AG08395 (cell line): Measurements from ENCODE around the gene PGM1.

Experiments
- DNase-seq: peaks from one replicate; pipeline ENCODE4 v3.0.0; 2012; ENCODE audit warnings: mixed read lengths, low spot score

Gene PGM1

DNA sequence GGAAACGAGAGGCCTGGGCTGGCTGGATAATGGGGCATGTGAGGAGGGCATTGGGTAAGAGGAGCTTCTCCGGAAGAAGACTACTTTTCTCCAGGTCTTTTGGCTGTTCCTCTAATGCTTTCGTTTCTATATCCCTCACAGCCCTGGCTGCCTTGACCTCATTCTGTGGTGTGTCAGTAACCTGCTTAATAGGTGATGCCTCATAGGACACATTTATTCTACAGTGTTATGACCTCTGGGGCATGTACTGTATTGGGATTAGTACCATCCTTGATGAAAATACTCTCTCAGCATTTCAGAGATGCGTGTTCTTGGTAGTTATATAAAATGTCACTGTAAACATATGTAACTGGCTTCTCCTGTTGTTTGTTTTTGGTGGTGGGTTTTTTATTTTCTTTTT is 40.1 kb downstream of the PGM1 start:
- no peak for DNase-seq

DNA sequence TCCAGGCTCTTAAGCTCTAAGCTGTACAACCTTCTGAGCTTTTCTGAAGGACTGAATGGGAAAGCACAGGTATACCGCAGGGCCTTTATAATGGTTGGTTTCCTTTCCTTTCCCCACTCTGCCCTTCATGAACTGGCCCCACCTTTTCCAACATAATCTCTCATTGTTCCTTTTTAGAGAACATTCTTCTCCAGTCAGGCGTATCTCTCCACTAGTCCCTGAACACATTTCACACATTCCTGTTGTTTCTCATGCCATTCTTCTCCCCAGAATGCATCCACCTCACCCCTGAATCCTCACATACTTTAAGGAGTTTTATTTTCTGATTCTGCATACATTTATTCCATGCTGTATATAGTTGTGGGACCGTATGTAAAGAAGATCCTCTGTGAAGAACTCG is 41.3 kb downstream of the PGM1 start:
- DNase-seq = peak; percentile 8

DNA sequence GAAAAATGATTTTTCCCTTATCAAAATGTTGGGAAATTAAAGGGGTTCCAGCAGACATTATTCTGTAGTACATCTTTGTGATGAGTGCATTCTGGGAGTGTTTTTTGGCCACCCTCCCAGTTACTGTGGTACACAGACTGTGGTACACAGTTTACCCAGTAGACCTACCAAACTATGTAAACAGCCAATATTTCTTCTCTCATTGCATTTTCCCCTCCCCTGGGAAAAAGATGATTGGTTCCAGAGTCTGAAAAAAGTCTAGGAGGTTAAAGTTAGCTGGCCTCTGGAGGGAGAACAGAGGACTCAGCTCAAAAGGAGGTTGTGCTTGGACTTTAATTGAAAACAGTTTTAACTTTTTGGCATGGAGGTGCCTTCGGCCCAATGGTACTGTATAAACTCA is 42.5 kb downstream of the PGM1 start:
- DNase-seq = peak; percentile 75

DNA sequence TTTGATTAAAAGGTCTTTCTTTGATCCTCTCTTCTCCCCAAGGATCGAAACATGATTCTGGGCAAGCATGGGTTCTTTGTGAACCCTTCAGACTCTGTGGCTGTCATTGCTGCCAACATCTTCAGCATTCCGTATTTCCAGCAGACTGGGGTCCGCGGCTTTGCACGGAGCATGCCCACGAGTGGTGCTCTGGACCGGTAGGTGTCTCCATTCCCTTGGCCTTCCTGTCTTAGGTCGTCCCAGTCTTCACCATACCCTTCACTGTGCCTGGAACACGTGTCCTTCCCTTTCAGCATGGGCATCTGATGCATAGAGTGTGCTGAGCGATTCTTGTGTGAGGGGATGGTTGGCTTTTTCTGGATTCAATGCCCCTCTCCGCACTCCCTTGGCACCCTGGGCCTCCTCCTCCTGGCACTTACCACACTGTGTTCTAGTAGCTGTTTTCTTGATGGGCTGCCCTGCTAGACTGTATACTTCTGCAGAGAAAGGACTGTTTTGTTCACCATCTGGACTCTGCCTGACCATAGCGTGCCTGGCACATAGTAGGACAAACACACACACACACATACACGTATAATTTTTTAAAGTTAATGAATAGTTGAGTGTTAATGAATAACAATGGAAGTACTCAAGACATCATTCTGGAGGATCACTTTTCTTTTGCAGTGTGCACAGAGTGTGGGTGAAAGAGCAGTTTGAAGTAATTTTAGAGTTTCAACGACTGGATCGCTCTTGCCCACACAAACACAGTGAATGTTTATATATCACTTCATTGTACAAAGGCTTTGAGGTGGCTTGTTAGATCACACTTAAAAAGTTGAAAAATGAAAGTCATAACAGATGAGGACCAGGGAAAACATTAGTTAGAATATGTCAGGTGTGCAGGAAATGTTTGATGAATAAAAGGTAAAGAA is 43.2 kb downstream of the PGM1 start:
- DNase-seq = no peak

DNA sequence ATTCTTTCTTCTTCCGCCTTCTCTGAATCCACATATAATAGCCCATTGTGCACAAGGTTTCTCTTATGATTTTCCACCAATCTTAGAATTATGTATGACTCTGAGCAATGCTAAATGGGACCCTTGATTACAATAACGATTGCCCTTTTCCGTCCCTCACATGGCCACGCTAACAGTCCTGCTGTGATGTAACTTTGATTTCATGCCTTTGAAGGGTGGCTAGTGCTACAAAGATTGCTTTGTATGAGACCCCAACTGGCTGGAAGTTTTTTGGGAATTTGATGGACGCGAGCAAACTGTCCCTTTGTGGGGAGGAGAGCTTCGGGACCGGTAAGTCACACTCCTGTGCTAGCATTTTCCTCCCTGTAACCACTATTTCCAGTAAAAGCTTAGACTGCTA is 45.3 kb downstream of the PGM1 start:
- no peak for DNase-seq

DNA sequence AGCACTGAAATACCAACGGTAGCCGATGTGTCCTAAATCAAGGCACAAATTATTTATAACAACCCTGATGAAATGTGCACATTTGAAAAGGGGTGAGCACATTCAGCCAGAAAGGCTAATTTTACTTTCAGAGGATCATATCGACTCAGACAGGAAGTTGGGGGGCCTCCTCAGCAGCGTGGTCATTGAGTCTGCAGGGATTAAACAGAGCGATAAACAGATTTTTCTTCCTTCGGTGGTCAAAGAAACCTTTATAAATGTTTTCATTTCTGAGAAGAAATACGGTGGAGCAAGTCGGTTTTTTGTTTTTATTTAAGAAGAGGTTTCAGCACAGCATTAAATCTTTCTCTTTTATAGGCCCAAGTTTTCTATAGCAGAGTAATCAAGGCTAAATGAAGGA is 45.7 kb downstream of the PGM1 start:
- DNase-seq = no peak

DNA sequence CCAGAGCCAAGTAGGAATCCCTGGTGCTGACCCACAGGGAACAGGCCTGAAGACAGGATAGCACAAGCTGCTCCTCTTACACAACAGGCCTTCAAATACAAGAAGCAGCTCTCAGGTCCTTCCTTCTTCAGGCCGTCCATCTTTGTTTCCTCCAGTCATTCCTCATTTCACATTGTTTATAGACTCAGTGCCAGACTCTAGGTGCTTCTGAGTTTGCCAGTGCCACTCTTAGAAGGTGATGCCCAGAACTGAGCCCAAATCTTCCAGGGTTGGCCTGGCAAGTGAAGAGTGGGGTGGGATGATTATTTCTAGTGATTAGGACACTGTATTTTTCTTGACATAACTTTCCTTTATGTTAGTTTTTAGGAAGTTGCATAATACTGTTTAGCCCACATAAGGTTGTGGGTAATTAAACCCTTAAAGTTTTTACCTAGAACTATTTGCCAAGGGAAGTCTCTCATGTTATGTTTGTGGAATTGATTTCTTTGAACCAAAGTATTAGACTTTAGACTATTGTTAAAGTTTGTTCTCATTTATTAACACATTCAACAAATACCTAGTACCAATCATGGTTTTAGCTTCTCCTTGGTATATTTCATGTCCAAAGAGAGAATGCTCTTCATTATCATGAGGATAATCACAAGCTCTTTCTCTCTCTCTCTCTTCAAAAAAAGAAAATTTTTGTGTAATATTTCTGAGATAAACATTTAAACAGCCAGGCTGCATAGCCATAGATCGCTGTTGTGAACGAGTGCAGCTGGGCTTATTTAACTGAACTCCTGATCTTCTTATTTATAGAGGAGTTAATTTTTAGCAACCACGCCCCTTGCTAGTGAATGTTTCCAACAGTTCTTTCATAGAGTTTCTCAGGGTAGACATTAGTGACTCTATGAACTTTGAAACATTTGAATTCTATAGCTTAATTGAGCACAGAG is 47.7 kb downstream of the PGM1 start:
- DNase-seq = no peak

DNA sequence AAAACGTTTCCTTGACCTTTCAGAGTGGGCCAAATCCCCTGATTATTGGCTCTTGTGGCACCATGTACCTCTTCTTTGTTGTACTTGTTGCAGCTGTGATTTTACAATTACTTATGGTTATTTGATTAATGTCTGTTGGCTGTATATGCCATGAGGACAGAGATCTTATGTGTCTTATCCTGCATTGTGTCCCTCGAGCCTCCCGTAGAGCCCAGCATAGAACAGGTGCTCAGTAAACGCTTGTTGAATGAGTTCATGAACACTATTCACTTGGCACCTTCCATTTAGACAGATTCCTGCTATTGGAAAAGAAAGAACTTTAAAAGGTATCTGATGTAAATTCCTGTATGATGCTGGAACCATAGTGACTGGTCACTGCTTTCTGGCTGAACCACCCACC is 48.4 kb downstream of the PGM1 start:
- no peak for DNase-seq

DNA sequence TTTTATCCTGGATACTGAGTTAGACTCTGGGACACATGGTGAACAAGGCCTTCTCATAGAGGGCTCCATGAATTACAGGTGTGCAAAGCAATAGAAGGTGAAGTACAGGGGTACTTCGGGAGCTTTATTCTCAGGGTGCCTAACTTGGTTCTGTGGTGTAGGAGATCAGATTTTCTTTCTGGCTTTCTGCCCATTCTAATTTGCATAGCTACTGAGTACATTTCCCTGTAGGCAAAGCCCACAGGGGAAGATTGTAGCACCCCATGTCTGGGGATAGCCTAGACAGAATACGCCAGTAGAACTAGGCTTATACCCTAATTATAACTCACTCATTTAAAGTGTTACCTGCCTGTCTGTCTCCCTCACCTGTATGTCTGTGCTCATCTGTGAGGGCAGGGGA is 49.7 kb downstream of the PGM1 start:
- no peak for DNase-seq

DNA sequence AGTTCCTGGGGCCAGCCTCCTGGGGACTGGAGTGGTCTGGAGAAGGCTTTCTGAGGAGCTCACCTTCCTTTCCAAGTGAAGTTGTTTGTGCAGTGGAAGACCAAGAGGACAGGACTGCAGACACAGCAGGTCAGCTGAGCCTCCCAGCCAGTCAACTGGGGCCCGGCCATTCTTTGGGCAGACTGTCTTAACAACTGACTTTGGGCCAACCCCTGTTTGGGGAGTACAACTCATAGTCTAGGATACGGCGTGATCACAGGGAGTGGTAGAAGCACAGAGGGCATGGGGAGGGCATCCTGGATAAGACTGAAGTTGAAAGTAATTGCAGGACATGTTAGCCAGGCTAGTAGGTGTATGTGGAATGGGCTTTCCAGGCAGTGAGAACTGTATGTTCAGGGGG is 50.3 kb downstream of the PGM1 start:
- DNase-seq = no peak

DNA sequence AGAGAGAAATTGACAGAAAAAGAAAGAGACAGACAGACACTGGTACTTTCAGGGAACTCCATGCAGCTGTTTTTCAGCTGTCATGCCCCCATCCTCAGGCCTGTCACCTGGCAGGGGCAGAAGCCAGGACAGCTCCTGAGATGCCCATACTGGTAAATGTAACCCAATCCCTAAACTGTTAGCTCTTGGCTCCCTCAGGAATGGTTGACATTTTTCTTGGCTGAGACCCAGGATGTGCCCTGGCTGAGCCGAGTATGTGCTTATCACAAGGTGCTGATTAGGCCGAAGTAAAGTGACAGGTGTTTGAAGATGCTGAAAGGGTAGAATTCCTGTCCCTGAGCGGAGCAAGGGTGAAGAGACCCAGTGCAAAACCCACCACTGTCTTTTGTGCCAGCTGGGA is 50.7 kb downstream of the PGM1 start:
- DNase-seq = no peak

DNA sequence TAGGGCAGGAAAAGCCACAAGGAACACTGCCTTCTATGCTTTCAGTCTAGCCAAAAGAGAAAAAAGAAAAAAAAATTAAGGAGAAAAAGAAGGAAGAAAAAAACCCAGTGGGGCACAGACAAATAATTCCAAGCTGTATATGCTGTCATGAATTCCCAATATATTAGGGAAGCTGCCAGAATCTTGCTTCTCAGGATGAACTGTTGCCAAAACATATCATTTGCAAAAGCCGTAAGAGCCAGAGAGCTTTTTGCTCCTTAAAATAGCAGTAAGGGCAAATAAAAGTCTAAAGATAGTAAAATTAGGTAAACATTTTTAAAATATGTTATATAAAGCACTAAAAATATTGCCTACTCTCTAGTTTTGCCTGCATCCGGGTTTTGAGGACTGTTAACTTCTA is 52.1 kb downstream of the PGM1 start:
- no peak for DNase-seq

DNA sequence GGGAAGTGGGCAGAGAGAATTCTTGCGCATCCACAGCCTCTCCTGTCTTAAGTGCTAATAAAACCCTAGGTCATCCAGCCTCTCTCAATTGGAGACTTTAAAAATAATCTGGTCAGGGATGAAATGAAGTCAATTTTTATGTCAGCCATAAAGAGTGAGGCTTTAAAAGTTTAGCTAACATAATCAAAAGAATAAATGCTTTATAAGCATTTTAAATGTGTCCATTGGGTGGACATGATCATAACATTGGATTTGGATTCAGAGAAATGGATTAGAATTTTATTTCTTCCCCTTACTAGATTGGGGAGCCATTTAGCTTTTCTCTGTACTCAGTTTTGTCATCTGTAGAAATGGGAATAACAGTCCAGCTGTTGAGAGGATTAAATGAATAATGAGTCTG is 55.5 kb downstream of the PGM1 start:
- no peak for DNase-seq

DNA sequence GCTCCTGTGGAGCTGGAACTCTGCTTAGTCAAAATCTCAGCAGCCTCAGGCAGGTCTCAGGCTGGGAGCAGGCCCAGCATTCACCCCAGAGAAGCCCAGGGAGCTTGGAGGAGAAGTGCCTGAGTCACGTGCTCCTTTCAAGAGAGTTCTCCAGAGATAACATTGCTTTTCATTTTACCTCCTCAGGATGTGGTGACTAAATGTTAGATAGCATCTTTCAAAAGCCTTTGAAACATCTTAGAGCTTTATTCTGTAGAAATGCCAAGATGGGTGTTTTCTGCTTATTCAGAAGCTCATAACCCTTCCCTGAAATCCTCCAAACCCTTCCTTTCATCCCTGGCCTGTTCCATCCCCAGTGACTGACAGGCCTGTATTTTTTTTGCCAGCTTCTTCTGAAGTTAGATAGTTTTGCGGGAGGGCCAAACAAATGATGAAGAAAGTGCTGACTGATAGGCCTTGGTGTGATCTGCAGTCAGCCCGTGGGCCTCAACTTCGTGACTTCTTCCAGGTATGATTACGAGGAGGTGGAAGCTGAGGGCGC is 58.0 kb downstream of the PGM1 start:
- DNase-seq = peak; percentile 13

DNA sequence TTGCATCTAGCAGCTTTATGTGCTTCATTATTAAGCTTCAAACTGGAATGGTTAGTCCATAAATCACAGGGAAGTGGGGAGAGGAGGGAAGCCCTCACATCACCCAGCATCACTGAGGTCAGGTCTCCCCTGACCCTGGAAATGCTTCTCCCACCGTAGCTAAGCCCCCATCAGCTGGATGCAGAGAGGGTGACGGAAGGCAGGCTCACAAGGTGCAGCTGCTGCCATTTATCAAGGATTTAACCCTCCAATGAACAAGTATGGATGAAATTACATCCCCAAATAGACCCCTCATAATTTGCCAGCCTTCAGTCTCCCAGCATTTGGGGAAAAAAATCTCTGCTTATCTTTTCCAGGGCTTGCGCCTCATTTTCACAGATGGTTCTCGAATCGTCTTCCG is 60.8 kb downstream of the PGM1 start:
- no peak for DNase-seq

DNA sequence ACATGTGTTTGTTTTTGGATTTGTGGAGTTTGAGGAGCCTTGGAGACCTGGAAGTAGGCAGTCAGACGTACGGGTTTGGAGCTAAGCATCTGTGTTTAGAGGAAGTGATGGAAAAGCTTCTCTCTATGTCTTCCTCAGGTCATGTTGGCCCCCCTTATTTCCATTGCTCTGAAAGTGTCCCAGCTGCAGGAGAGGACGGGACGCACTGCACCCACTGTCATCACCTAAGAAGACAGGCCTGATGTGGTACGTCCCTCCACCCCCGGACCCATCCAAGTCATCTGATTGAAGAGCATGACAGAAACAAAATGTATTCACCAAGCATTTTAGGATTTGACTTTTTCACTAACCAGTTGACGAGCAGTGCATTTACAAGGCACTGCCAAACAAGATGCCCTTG is 66.2 kb downstream of the PGM1 start:
- DNase-seq = no peak

DNA sequence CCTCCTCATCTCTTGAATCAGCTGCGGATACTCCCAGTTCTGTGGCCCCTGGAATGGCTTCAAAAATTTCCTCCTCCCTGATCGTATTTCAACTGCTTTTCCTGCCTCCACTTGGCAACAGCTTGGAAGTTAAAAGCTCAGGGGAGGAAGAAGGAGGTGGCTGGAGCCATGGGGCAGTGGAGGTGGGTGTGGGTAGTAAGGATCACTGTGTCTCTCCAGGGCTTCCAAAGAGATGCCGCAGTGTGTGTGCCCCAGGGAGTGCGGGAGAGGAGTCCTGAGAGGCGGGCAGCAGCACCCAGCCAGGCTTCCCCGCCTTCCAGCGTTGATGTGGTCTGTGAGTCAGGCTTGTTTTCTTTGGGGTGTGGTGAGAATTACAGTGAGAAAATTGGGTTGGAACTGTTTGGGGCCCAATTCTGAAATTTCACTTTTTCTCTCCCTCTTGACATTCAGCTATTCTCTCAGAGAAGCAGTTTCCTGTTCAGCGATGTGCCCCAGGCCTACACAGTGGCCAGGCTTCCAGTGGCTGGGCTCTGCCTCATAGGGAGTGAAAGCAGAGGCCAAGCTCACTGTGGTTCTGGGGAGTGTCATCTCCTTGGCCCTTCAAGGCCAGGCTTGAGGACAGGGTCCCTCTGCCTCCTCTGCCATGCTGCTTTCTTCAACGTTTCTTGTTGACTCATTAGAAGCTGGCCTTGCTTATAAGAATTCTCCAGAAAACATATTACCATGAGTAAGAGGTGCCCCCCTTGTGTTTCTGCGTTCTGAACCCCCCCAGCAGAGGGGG is 69.0 kb downstream of the PGM1 start:
- DNase-seq = peak; percentile 85

DNA sequence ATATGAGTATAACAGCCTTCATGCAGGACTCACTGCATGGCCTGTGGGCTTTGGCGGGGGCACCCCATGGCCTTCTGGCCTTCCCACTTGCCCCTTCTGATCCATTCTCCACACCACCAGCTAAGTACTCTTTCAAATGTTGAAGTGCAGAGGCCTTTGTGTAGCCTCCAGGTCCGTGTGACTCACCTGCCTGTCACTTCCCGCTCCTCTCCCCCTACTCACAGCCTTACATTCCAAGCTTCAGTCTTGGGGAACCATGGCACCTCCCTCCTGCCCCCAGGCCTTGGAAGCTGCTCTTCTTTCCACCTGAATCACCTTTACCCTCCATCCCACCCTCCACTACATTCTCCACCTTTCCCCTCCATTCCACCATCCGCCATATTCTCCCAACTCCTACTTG is 69.6 kb downstream of the PGM1 start:
- DNase-seq = peak; percentile 14

DNA sequence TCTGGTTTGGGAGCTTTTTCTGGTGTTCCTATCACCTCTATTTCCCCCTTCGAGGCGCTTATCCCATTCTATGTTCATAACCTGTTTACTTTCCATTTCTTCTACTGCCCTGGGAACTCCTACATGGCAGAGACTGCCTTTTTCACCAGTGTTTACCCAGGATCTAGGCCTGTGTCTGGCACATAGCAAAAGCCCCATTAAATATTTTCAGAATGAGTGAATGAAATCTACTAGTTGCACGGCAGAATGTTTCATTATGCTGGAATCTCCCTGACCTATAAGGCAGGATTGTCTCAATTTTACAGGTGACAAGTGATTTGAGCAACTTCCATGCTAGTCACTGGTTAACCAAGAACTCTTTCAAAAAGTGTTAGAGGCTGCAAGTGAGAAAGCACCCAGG is 70.1 kb downstream of the PGM1 start:
- peak; percentile 41 for DNase-seq

DNA sequence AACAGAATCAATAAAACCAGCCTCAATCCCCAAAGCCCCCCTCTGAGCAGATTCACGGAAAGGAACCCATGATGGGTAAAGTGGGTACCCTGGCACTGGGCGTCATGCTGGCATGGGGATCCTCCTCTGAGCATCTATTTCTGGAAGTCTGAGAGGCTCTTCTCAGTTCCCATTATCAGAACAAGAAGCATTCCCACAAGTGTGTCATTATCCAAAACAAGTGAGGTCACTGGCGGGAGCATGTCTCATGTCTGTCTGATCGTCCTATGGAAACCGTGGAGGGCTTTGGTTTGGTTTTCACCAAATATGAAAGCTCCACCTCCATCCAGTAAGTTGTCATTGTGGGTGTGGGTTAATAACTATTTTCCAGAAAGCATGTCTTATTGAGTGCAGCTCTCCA is 70.7 kb downstream of the PGM1 start:
- DNase-seq = no peak

DNA sequence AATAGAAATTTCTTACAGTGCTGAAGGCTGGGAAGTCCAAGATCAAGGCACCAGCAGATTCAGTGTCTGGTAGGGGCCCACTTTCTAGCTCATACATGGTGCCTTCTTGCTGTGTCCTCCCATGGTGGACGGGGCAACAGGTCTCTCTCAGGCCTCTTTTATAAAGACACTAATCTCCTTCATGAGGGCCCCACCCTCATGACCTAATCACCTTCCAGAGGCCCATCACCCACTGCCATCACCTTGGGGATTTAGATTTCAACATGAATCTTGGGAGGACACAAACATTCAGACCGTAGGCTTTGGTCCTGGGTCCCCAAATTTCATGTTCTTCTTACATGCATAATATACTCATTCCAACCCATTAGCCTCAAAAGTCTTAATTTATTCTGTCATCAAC is 71.5 kb downstream of the PGM1 start:
- no peak for DNase-seq

DNA sequence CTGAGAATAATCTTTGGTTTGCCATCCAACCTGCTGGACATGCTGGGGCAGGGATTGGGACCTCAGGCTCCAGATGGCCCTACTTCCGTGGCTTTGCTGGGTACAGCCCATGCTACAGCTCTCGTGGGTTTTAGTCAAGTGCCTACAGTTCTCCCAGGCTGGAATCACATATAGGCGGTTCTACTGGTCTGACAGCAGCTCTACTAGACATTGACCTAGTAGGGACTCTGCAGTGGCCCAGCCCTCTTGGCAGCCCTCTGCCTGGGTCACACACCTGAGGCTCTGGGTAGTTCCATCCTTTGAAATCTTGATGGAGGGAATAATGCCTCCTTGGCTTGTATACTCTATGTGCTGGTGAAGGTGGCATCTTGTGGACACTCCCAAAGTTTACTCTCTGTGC is 72.2 kb downstream of the PGM1 start:
- DNase-seq = no peak
